Liver (tissue), 3 donors: ENCODE results near the gene PKD2.

ENCODE experiments used
- CTCF ChIP-seq: fragments of 150-350 bp; IDR thresholded peaks from 2 replicates; pipeline ENCODE4 v1.5.1; 2017; ENCODE audit warnings: improper control_type of control experiment, low read depth, low read length; ENCODE audit not compliant: missing input control
- HNF4G ChIP-seq: IDR thresholded peaks from 2 replicates; pipeline ENCODE4 v1.6.1; 2016; ENCODE audit warnings: antibody characterized with exemption
- JUND ChIP-seq, 2 donors: IDR thresholded peaks; 2 replicates each; pipeline ENCODE4 v1.6.1; 2016; ENCODE audit warnings: antibody characterized with exemption in 2 of 2
- MAX ChIP-seq: IDR thresholded peaks from 2 replicates; pipeline ENCODE4 v1.6.1; 2016; ENCODE audit warnings: antibody characterized with exemption
- RAD21 ChIP-seq, 2 donors: IDR thresholded peaks; 2 replicates each; pipeline ENCODE4 v1.6.1; 2016; ENCODE audit warnings: antibody characterized with exemption in 2 of 2, mild to moderate bottlenecking in 2 of 2
- REST ChIP-seq: IDR thresholded peaks from 2 replicates; pipeline ENCODE4 v1.6.1; 2016; ENCODE audit warnings: antibody characterized with exemption, mild to moderate bottlenecking
- TAF1 ChIP-seq: conservative IDR thresholded peaks from 2 replicates; pipeline ENCODE4 v1.6.1; 2016; ENCODE audit warnings: antibody characterized with exemption, mild to moderate bottlenecking
- YY1 ChIP-seq: IDR thresholded peaks from 2 replicates; pipeline ENCODE4 v1.6.1; 2016; ENCODE audit warnings: antibody characterized with exemption, mild to moderate bottlenecking
- ZBTB33 ChIP-seq: IDR thresholded peaks from 2 replicates; pipeline ENCODE4 v1.6.1; 2016; ENCODE audit warnings: antibody characterized with exemption
- donor health status: healthy.
- donor health status: healthy.

DNA sequence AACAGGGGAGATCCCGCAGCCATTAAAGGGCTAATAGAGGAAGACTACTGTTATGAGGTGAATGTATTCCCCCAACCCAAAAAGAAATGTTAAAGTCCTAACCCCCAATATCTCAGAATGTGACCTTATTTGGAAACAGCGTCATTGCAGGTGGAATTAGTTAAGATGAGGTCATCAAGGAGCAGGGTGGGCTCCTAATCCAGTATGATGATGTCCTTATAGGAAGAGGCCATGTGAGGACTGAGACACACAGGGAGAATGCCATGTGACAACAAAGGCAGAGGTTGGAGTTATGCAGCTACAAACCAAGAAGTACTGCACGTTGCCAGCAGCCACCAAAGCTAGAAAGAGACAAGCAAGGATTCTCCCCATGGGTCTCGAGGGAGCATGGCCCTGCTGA is 17.7 kb upstream of the PKD2 start:
- TF ChIP-seq CTCF = no peak
- no peak for TF ChIP-seq JUND (IDR thresholded peaks at IDR 0.05)
- TF ChIP-seq REST = no peak
- TF ChIP-seq MAX = no peak
- no peak for TF ChIP-seq RAD21 (IDR thresholded peaks at IDR 0.05)
- no peak for TF ChIP-seq ZBTB33
- no peak for TF ChIP-seq YY1
- TF ChIP-seq HNF4G = no peak
- TF ChIP-seq TAF1 = no peak
